Spinal cord (tissue), 10 donors: ENCODE data around the gene DCLK2. TPM values are rescaled to one million over a fixed set of nuclear protein-coding genes. Genes with fewer than 3 reads are reported as not detected.

ENCODE experiments used
- DNase-seq, 6 donors: peaks; one replicate each; pipeline versions ENCODE4 v3.0.0 to v3.0.0-alpha.2; 2013 to 2015; ENCODE audit warnings: low spot score in 6 of 6, low read depth in 4 of 6
- H3K27ac ChIP-seq: one replicate; pipeline ENCODE4 v1.5.1; 2013; ENCODE audit warnings: low read depth, low read length, control low read depth
- H3K27me3 ChIP-seq: one replicate; pipeline ENCODE4 v1.6.1; 2013; ENCODE audit warnings: low read length; ENCODE audit not compliant: control insufficient read depth, insufficient read depth
- H3K36me3 ChIP-seq: one replicate; pipeline ENCODE4 v1.6.1; 2013; ENCODE audit warnings: low read length; ENCODE audit not compliant: control insufficient read depth, insufficient read depth
- H3K4me1 ChIP-seq: one replicate; pipeline ENCODE4 v1.6.1; 2013; ENCODE audit warnings: low read length; ENCODE audit not compliant: control insufficient read depth, insufficient read depth
- H3K4me3 ChIP-seq: one replicate; pipeline ENCODE4 v1.5.1; 2013; ENCODE audit warnings: low read depth, low read length, control low read depth
- H3K9me3 ChIP-seq: one replicate; pipeline ENCODE4 v1.6.1; 2013; ENCODE audit warnings: low read length; ENCODE audit not compliant: control insufficient read depth, insufficient read depth
- WGBS: methylation state at CpG from one replicate; pipeline ENCODE4 v1.1.5; 2013; ENCODE audit warnings: missing lambda C conversion rate; ENCODE audit not compliant: insufficient coverage; 5-methylcytosine and 5-hydroxymethylcytosine counted together
- polyA plus RNA-seq, 2 donors: library from polyadenylated mRNA; unstranded; fragments of 120-200 nt; gene quantifications; one replicate each; pipeline ENCODE4 v1.2.1, GENCODE V29; 2013; ENCODE audit not compliant: insufficient read length in 2 of 2
- total RNA-seq, 2 donors: library from RNA; depleted of rRNA in 1 of 2; stranded (reverse); fragments of 120-200 nt in 1 of 2; fragments of >200 nt in 1 of 2; gene quantifications; one replicate each; pipeline versions ENCODE4 v1.2.3 to v1.2.4, GENCODE V29; 2013 to 2014
- donor health status: healthy.

Gene DCLK2
- total and polyA plus RNA-seq, 4 donors, result 79.1 to 234 (median 156) TPM

DNA sequence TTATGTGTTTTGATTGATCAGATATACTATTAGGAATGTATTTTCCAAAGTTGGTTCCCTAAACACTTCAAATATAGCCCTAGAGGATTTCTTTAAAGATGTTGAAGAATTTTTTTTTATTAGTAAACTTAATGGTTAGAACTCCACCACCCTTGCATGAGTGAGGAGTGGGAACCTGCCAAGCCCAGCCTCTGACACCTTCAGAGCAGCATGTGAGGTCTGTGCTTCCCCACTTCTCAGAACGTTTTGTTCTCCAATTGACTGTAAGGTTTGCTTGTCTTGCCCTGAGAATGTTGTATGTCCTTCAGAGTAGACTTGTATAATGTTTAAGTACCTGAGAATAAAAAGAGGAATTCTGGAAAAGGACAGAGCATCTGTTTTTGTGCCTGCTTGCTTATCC lies 126.8 kb downstream of the DCLK2 start:
- H3K4me3 ChIP-seq, result no peak overlapping the region
- H3K27me3 ChIP-seq, result no peaks in the 10 kb centered on the region
- H3K4me1 ChIP-seq, result peaks cover 13% of the 10 kb centered on the region
- DNase-seq, result no peak
- H3K9me3 ChIP-seq, result no peaks in the 10 kb centered on the region
- 60% methylated on average over 1 of the region's 1 CpG for WGBS
- H3K27ac ChIP-seq, result no peak overlapping the region
- H3K36me3 ChIP-seq, result peaks cover 3% of the 10 kb centered on the region

- Histone ChIP-seq H3K36me3 (no peaks in the 10 kb centered on the region), H3K27ac (peak overlapping the region; percentile 30), H3K27me3 (no peaks in the 10 kb centered on the region), H3K4me1 (peaks cover 24% of the 10 kb centered on the region), H3K9me3 (no peaks in the 10 kb centered on the region), H3K4me3 (no peak overlapping the region)
- WGBS, result no CpG with 5 or more reads among the region's 2 CpGs
- no peak for DNase-seq
Measured at GRCh38 chr4:150206265-150206664, 128.0 kb downstream of the DCLK2 start.

- no peak overlapping the region for H3K27ac ChIP-seq
Measured at GRCh38 chr4:150206954-150207353, 128.7 kb downstream of the DCLK2 start.

GRCh38 chr4:150207871-150208270 lies 129.6 kb downstream of the DCLK2 start:
- no peaks in the 10 kb centered on the region for H3K27me3 ChIP-seq
- DNase-seq, result no peak
- no peak overlapping the region for H3K4me3 ChIP-seq
- no peaks in the 10 kb centered on the region for H3K36me3 ChIP-seq
- 81% methylated on average over 2 of the region's 2 CpGs for WGBS
- no peak overlapping the region for H3K27ac ChIP-seq
- H3K9me3 ChIP-seq, result no peaks in the 10 kb centered on the region
- peaks cover 26% of the 10 kb centered on the region for H3K4me1 ChIP-seq

More at GRCh38 chr4:150206954-150207353, 128.7 kb downstream of the DCLK2 start:
- DNase-seq, result peak in 2 of 6 donors; percentile 59 to 62
- Histone ChIP-seq H3K9me3 (no peaks in the 10 kb centered on the region), H3K4me1 (peaks cover 26% of the 10 kb centered on the region), H3K36me3 (no peaks in the 10 kb centered on the region), H3K4me3 (no peak overlapping the region), H3K27me3 (no peaks in the 10 kb centered on the region)
- 17% methylated on average over 1 of the region's 4 CpGs for WGBS

DNA sequence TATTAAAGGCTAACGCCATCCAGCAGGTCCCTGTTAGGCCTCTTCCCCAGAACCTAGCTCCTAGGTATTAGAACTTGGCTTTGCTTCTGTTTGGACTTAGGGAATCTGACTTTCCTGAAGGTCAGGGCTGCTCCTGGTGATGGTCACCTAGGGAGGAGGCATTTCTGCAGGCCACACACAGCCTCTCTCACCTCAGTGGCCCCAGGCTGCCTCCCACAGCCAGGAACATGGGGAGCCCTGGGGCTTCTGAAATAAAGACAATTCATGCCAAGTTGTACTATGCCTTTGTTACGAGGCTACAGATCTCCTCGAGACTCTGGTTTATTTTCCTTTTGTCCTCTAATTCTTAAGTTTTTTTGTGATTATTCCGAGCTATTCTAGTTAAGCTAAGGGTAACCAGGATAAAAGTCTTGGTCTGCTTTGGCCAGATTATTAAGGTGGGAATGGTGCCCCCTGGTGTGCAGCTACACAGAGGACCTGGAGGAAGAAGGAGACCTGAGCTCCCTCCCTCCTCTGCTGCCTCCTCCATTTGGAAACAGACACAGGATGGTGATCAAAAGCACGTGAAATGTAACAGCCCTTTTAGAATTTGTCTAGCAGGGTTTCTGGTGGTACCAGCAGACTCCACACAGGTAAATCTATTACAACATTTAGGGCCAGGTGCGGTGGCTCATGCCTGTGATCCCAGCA lies 131.0 kb downstream of the DCLK2 start:
- Histone ChIP-seq H3K27me3 (no peaks in the 10 kb centered on the region), H3K9me3 (no peaks in the 10 kb centered on the region), H3K4me3 (no peak overlapping the region), H3K36me3 (no peaks in the 10 kb centered on the region), H3K4me1 (peaks cover 26% of the 10 kb centered on the region), H3K27ac (no peak overlapping the region)
- peak in 2 of 6 donors; percentile 55 to 61 for DNase-seq
- WGBS, result 53% methylated on average over 4 of the region's 6 CpGs

GRCh38 chr4:150211016-150211415 lies 132.8 kb downstream of the DCLK2 start:
- Histone ChIP-seq H3K36me3 (no peaks in the 10 kb centered on the region), H3K27me3 (no peaks in the 10 kb centered on the region), H3K27ac (peak overlapping the region; percentile 26), H3K4me3 (no peak overlapping the region), H3K4me1 (peaks cover 22% of the 10 kb centered on the region), H3K9me3 (no peaks in the 10 kb centered on the region)
- WGBS, result 69% methylated on average over 3 of the region's 6 CpGs
- DNase-seq, result peak in 1 of 6 donors; percentile 76

- DNase-seq, result peak in 1 of 6 donors; percentile 29
- Histone ChIP-seq H3K27ac (peak overlapping the region; percentile 26), H3K27me3 (no peaks in the 10 kb centered on the region), H3K9me3 (no peaks in the 10 kb centered on the region), H3K4me3 (no peak overlapping the region), H3K4me1 (peaks cover 27% of the 10 kb centered on the region), H3K36me3 (no peaks in the 10 kb centered on the region)
- 67% methylated on average over 1 of the region's 4 CpGs for WGBS
Measured at GRCh38 chr4:150211799-150212445, 133.7 kb downstream of the DCLK2 start.

- no peak overlapping the region for H3K4me3 ChIP-seq
- DNase-seq, result no peak
- peak overlapping the region; percentile 44 for H3K27ac ChIP-seq
- no peaks in the 10 kb centered on the region for H3K27me3 ChIP-seq
- no peaks in the 10 kb centered on the region for H3K36me3 ChIP-seq
- H3K9me3 ChIP-seq, result no peaks in the 10 kb centered on the region
- H3K4me1 ChIP-seq, result peaks cover 27% of the 10 kb centered on the region
Measured at GRCh38 chr4:150212485-150212884, 134.2 kb downstream of the DCLK2 start.

DNA sequence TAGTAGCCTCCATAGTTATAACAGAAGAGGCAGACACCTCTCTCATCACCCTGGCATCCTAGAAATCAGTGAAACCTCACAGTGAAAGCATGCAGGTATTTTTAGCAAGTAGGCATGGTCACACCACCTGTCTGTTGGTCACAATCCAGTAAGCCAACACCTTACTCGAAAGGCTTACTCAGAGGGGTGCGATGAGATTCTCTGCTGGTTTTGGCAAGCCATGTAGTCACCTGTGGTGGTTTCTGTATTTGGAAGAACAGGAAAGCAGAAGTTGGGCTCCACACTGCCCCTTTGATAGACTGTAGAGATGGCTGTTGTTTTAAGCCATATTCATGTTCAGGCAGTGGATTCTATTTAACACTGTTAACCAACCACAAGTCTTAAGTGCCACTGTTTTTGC lies 134.7 kb downstream of the DCLK2 start:
- DNase-seq, result no peak
- WGBS, result 71% methylated on average over 1 of the region's 2 CpGs
- no peaks in the 10 kb centered on the region for H3K36me3 ChIP-seq
- H3K4me3 ChIP-seq, result no peak overlapping the region
- H3K9me3 ChIP-seq, result no peaks in the 10 kb centered on the region
- no peaks in the 10 kb centered on the region for H3K27me3 ChIP-seq
- peaks cover 30% of the 10 kb centered on the region for H3K4me1 ChIP-seq
- peak overlapping the region; percentile 44 for H3K27ac ChIP-seq

DNA sequence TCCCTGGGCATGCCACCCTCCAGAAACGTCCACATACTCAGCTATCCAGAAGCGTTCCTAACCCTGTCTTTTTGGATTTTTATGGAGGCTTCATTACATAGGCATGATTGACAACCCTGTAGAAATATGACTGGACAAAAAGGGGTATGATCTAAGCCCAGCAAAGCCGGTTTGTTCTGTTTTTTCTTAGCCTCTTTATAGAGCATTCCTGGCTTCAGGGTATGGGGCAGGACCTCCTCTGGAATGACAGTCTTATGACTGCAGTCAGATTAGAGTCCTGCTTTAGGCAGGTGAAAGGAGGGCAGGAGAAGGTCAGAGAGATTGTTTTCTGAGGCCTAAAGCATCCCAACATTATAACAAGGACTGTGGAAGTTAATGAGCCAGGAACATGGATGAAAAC lies 137.4 kb downstream of the DCLK2 start:
- peaks cover 29% of the 10 kb centered on the region for H3K4me1 ChIP-seq
- H3K27ac ChIP-seq, result no peak overlapping the region

More for the DNA sequence above, 137.4 kb downstream of the DCLK2 start:
- H3K27me3 ChIP-seq, result no peaks in the 10 kb centered on the region
- H3K9me3 ChIP-seq, result no peaks in the 10 kb centered on the region
- H3K4me3 ChIP-seq, result no peak overlapping the region
- 60% methylated on average over 1 of the region's 3 CpGs for WGBS
- no peak for DNase-seq
- H3K36me3 ChIP-seq, result peaks cover 4% of the 10 kb centered on the region
